ENCODE data around the gene CSNK1A1.
"Not testable (repeated sequence)": the region's sequence is repeated elsewhere in the genome, so short reads cannot be mapped to it uniquely, and the experiment has no call there.

The CSNK1A1 gene

DNA sequence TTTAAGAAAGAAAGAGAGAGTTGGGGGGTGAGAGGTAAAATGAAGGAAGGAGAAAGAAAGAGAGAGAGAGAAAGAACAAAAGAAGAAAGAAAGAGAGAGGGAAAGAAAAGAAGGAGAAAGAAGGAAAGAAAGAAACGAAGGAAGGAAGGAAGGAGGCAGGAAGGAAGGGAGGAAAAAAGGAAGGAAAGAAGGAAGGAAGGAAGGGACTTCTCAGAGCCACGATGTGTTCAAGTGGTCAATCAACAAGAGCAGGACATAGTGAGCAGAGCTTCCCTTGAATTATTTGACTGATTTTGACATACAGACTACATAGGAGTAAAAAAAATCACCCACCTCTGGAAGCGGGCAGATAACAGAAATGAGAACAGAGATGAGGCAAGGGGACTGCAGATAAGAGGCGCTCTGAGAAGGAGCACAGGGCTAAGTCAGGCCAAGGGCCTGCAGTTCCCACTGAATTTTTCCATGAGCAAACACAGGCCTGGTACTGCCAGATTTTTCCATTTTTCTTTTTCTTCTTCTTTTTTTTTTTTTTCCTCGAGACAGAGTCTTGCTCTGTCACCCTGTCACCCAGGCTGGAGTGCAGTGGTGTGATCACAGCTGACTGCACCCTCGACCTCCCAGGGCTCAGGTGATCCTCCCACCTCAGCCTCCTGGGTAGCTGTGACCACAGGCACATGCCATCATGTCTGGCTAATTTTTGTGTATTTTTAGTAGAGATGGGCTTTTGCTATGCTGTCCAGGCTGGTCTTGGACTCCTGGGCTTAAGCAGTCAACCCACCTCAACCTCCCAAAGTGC, 94.4 kb downstream of the CSNK1A1 start:
- TF ChIP-seq POLR2A (IDR thresholded peaks at IDR 0.05; ENCODE audit: low read depth, low read length), result no peak
- no peak for DNase-seq (ENCODE audit: insufficient read length, low spot score)
- FAIRE-seq, result no peak

GRCh38 chr5:149455889-149456409, 95.3 kb downstream of the CSNK1A1 start:
- peak; percentile 41 for DNase-seq (ENCODE audit: insufficient read length, low spot score)
- FAIRE-seq, result no peak
- TF ChIP-seq POLR2A (IDR thresholded peaks at IDR 0.05; ENCODE audit: low read depth, low read length), result no peak

- no peak for TF ChIP-seq POLR2A (IDR thresholded peaks at IDR 0.05; ENCODE audit: low read depth, low read length)
- FAIRE-seq (no peak), DNase-seq (ENCODE audit: insufficient read length, low spot score) (no peak)
These were observed 97.4 kb downstream of the CSNK1A1 start for GRCh38 chr5:149453618-149454415.

DNA sequence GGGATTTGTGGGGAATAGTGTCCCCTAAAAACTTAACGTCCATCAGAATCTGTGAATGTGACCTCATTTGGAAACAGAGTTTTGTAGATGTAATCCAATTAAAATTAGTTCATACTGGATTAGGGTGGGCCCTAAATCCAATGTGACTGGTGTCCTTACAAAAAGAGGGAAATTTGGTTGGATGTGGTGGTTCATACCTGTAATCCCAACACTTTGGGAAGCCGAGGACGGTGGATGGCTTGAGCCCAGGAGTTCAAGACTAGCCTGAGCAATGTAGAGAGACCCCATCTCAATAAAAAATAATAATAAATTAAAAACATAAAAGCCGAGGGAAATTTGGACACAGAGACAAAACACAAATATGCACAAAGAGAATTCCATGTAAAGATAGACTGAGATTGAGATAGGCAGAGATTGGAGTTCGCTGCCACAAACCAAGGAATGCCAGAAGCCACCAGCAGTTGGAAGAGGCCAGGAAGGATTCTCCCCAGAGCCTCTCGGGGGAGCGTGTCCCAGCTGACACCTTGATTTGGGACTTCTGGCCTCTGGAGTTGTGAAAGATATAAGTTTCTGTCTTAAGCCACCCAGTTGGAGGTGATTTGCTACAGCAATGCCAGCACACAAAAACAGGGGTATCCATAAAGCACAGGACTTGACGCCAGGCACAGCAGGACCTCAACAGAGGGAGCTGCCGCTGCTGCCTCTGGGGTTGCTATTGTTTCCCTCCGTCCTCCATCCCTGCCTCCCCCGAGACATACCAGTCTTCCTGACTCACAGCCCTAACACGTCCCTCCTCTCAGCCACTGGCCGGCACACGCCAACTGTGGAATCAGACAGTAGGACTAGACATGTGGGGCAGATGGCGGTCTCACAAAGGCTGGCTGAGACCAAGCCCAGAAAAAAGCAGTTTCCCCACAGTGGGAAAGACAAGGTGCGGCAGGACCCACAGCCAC, 98.3 kb downstream of the CSNK1A1 start:
- peak; percentile 78 for DNase-seq (ENCODE audit: insufficient read length, low spot score)
- TF ChIP-seq POLR2A (IDR thresholded peaks at IDR 0.05; ENCODE audit: low read depth, low read length), result peak; percentile 56
- FAIRE-seq, result no peak

DNA sequence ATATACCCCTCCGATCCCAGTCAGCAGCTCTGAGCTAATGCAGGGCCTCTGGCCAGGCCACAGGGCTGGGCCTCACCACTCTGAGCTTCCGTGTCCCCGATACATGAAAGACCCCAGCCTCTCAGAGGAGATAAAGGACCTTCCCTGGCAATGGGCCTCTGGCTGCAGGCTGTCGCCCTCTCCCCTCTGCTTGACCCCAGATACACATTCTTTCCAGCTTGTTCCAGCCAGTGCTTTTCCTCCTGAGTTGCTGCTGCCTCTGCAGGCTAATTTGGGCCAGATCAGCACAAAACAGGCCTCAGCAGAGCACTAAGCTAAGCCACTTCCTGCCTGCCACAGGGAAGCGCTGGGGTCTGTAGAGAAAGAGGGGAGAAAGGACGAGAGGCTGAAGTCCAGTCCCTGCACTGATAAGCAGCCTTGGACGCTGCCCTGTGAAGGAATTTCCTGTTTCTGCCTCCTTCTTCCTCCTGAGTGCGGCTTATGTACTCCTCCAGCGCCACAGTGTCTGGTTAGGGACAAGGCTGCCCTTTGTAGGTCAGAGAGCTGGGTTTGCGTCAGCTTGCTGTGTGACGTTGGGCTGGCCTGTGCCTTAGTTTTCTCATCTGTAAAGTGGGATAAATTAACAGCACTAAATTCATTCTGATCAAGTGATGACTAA, 99.1 kb downstream of the CSNK1A1 start:
- TF ChIP-seq POLR2A (IDR thresholded peaks at IDR 0.05; ENCODE audit: low read depth, low read length), result peak; percentile 32; the same call in 1 of the 2 replicates
- FAIRE-seq (no peak), DNase-seq (ENCODE audit: insufficient read length, low spot score) (no peak)

- DNase-seq (ENCODE audit: insufficient read length, low spot score), result no peak
- no peak for TF ChIP-seq POLR2A (IDR thresholded peaks at IDR 0.05; ENCODE audit: low read depth, low read length)
- no peak for FAIRE-seq
These were observed 101.0 kb downstream of the CSNK1A1 start for GRCh38 chr5:149450199-149450598.

DNA sequence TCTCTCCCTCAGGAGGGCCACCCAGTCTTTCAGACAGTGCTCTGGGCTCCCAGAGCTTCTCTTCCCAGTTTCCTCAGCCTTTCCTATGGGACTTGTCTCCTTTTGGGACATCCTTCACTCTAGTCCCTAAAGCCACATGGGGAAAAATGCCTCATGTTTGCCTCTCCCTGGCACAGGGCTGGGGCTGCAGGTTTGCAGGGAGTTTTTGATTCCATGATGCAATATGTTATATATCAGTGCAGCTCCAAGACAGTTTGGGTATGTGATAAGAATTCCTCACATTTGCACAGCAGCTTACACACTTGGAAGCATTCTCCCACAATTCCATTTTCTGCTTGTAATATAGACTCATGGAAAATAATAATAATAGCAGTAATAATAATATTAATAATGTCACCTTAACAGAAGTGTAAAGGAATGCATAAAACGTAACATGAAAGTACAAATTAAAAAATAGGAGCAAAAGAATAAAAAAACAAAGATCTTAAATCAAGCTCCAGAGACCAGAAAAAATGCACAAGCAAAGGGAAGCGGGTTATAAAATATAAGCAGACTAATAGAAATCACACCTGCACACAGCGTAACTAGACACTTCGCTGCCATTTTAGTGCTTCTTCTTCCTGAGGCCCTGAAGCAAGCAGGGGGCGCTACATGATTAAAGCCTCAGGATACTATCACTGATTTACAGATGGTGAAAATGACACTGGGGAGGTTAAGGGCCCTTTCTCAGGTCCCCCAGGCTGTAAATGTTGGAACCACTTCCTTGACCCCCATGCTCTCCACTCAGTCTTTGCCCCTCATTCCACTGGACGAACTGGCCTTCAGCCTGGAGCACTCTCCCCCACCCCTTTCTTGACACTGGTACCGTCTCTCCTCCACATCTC, 102.2 kb downstream of the CSNK1A1 start:
- DNase-seq (ENCODE audit: insufficient read length, low spot score) (no peak), FAIRE-seq (no peak)
- no peak for TF ChIP-seq POLR2A (IDR thresholded peaks at IDR 0.05; ENCODE audit: low read depth, low read length)

DNA sequence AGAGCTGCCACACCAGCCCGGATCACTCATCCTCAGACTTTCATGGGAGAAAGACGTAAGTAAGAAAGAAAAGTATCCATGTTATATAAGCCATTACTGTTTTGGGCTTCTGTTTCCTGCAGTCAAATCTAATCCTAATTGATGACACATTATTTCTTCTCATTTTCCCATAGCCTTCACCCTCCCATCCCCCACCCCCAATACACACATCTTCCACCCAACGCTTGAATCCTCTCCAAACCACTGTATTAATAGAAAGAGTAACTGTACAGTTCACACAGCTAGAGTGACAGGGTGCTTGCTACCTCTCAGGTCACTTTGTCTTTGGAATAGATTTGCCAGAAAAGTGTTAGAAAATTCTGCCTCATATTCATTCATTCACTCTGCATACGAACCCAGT, 102.8 kb downstream of the CSNK1A1 start:
- TF ChIP-seq POLR2A (IDR thresholded peaks at IDR 0.05; ENCODE audit: low read depth, low read length), result no peak
- FAIRE-seq (no peak), DNase-seq (ENCODE audit: insufficient read length, low spot score) (no peak)

DNA sequence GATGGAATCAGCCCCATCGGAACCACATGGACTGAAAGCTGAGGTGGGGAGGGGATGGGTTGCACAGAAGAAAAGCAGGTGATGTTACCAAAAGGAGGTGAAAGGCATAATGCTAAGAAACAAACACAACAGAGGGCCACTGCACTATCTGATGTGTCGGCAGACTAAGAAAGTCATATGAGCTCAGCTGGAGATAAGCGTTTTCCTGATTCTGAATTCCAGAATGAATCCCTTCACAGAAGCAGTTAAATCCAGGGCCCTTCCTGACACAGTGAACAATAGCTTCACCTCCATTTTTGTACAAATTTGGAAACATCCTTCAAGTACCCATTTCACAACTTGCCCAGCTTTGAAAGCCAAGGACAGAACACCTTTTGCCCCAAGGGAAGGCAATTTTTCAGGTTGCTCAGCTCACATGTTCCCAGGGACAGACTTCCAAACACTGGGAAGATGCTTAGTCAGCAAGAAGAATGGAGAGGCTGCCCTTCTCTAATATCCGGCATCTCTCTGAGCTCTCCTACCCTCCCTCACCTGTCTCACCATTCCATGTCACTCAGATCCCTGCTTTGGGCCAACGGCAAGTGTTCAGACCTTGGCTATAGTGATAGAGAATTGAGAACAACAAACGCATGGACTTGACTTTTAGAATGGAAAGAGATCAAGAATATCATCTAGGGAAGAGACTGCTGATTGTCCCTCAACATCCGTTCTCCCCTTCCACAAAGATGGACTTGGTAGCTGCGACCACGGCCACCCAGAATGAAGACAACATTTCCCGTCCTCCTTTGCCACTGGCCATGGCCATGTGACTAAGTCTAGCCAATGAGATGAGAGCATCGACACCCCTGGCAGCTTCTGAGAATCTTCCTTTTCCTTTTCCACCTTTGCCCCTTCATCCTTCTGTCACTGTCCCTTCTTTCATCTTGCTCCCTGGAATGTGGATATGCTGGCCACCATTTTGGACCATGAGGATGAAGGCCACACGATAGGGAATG, 103.6 kb downstream of the CSNK1A1 start:
- no peak for DNase-seq (ENCODE audit: insufficient read length, low spot score)
- FAIRE-seq, result no peak
- no peak for TF ChIP-seq POLR2A (IDR thresholded peaks at IDR 0.05; ENCODE audit: low read depth, low read length)

DNA sequence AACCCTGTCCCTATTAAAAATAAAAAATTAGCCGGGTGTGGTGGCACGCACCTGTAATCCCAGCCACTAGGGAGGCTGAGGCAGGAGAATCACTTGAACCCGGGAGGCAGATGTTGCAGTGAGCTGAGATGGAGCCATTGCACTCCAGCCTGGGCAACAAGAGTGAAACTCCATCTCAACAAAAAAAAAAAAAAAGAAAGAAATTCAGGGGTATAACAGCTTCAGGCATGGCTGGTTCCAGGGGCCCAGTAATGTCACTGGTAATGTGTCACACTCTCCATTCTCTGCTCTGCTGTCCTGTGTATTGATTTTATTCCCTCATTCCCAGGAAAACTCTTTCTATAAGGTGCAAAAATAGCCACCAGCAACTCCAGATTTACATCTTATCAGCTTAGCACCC, 104.4 kb downstream of the CSNK1A1 start:
- FAIRE-seq; DNase-seq (ENCODE audit: insufficient read length, low spot score): not testable (repeated sequence)

- peak; percentile 65 for DNase-seq (ENCODE audit: insufficient read length, low spot score)
- TF ChIP-seq POLR2A (IDR thresholded peaks at IDR 0.05; ENCODE audit: low read depth, low read length), result no peak
- no peak for FAIRE-seq
These were observed 105.4 kb downstream of the CSNK1A1 start for GRCh38 chr5:149445739-149446369.
